Liver (tissue), 9 donors: Measurements from ENCODE around the gene COL4A4. TPM values are rescaled to one million over a fixed set of nuclear protein-coding genes. Genes with fewer than 3 reads are reported as not detected.

Experiments used
- DNase-seq: peaks from one replicate; pipeline ENCODE4 v3.0.0-alpha.2; 2017; ENCODE audit warnings: low spot score
- H3K27ac ChIP-seq, 2 donors: one replicate each; pipeline ENCODE4 v1.7.0; 2013; ENCODE audit warnings: inconsistent platforms in 2 of 2, low read length in 2 of 2, control low read depth in 1 of 2, low read depth in 1 of 2, mild to moderate bottlenecking in 1 of 2
- H3K27me3 ChIP-seq, 4 donors: one replicate each; pipeline versions ENCODE4 v1.6.1 to v1.7.0; 2013; ENCODE audit warnings: low read length in 3 of 4, inconsistent platforms in 1 of 4, mild to moderate bottlenecking in 1 of 4, moderate library complexity in 1 of 4; ENCODE audit not compliant: control insufficient read depth in 4 of 4, insufficient read depth in 4 of 4
- H3K36me3 ChIP-seq, 4 donors: one replicate each; pipeline versions ENCODE4 v1.6.1 to v1.7.0; 2013; ENCODE audit warnings: low read length in 3 of 4, mild to moderate bottlenecking in 3 of 4, low read depth in 1 of 4, moderate library complexity in 1 of 4; ENCODE audit not compliant: control insufficient read depth in 4 of 4, insufficient read depth in 3 of 4
- H3K4me1 ChIP-seq, 4 donors: one replicate each; pipeline versions ENCODE4 v1.6.1 to v1.7.0; 2013; ENCODE audit warnings: low read length in 3 of 4, mild to moderate bottlenecking in 3 of 4, moderate library complexity in 1 of 4; ENCODE audit not compliant: control insufficient read depth in 4 of 4, insufficient read depth in 4 of 4
- H3K4me3 ChIP-seq, 3 donors: one replicate each; pipeline versions ENCODE4 v1.6.1 to v1.7.0; 2013; ENCODE audit warnings: low read length in 3 of 3, control low read depth in 1 of 3, low read depth in 1 of 3, mild to moderate bottlenecking in 1 of 3
- H3K9ac ChIP-seq, 2 donors: one replicate each; pipeline ENCODE4 v1.7.0; 2013; ENCODE audit warnings: low read length in 2 of 2, mild to moderate bottlenecking in 2 of 2, moderate library complexity in 2 of 2, control low read depth in 1 of 2, low read depth in 1 of 2
- H3K9me3 ChIP-seq, 4 donors: one replicate each; pipeline versions ENCODE4 v1.6.1 to v1.7.0; 2013; ENCODE audit warnings: low read length in 3 of 4; ENCODE audit not compliant: control insufficient read depth in 4 of 4
- EGR1 ChIP-seq, 2 donors: IDR thresholded peaks; 2 replicates each; pipeline ENCODE4 v1.6.1; 2016 to 2018; ENCODE audit warnings: antibody characterized with exemption in 2 of 2, low read depth in 2 of 2
- FOXA2 ChIP-seq: IDR thresholded peaks from 2 replicates; pipeline ENCODE4 v1.6.1; 2016; ENCODE audit warnings: antibody characterized with exemption
- GABPA ChIP-seq, 2 donors: IDR thresholded peaks in 1 of 2; conservative IDR thresholded peaks in 1 of 2; 2 replicates each; pipeline ENCODE4 v1.6.1; 2016; ENCODE audit warnings: antibody characterized with exemption in 2 of 2, mild to moderate bottlenecking in 1 of 2, moderate library complexity in 1 of 2
- HNF4A ChIP-seq, 2 donors: conservative IDR thresholded peaks; 2 replicates each; pipeline ENCODE4 v1.6.1; 2016; ENCODE audit warnings: antibody characterized with exemption in 2 of 2, mild to moderate bottlenecking in 2 of 2
- HNF4G ChIP-seq: IDR thresholded peaks from 2 replicates; pipeline ENCODE4 v1.6.1; 2016; ENCODE audit warnings: antibody characterized with exemption
- JUND ChIP-seq, 2 donors: IDR thresholded peaks; 2 replicates each; pipeline ENCODE4 v1.6.1; 2016; ENCODE audit warnings: antibody characterized with exemption in 2 of 2
- NR2F2 ChIP-seq: IDR thresholded peaks from 2 replicates; pipeline ENCODE4 v1.6.1; 2016; ENCODE audit warnings: antibody characterized with exemption
- RAD21 ChIP-seq, 2 donors: IDR thresholded peaks; 2 replicates each; pipeline ENCODE4 v1.6.1; 2016; ENCODE audit warnings: antibody characterized with exemption in 2 of 2, mild to moderate bottlenecking in 2 of 2
- RXRA ChIP-seq, 2 donors: IDR thresholded peaks; 2 replicates each; pipeline ENCODE4 v1.6.1; 2017 to 2018; ENCODE audit warnings: antibody characterized with exemption in 2 of 2, mild to moderate bottlenecking in 1 of 2
- TAF1 ChIP-seq: conservative IDR thresholded peaks from 2 replicates; pipeline ENCODE4 v1.6.1; 2016; ENCODE audit warnings: antibody characterized with exemption, mild to moderate bottlenecking
- WGBS: extraction: QIAGEN DNeasy Blood & Tissue Kit; methylation state at CpG from one replicate; pipeline ENCODE4 v1.1.7; 2013; 5-methylcytosine and 5-hydroxymethylcytosine counted together
- polyA plus RNA-seq, 2 donors: library from polyadenylated mRNA; stranded (reverse) in 1 of 2; unstranded in 1 of 2; fragments of 200-250 nt in 1 of 2; fragments of >200 nt in 1 of 2; fragmentation: Nextera tagmentation in 1 of 2; extraction: Ambion mirVana in 1 of 2; gene quantifications; one replicate each; pipeline versions ENCODE4 v1.2.1 to v1.2.3, GENCODE V29; 2013 to 2015
- total RNA-seq, 2 donors: library from RNA; depleted of rRNA; stranded (reverse); fragments of >200 nt; gene quantifications; one replicate each; pipeline ENCODE4 v1.2.3, GENCODE V29; 2014
- TF ChIP-seq, protein P1 (sequence below): IDR thresholded peaks from 2 replicates; pipeline ENCODE4 v1.6.1; 2016; ENCODE audit warnings: antibody characterized with exemption
- TF ChIP-seq, protein P2 (sequence below): IDR thresholded peaks from 2 replicates; pipeline ENCODE4 v1.6.1; 2016; ENCODE audit warnings: antibody characterized with exemption
- TF ChIP-seq, protein P3 (sequence below): IDR thresholded peaks from 2 replicates; pipeline ENCODE4 v1.6.1; 2016; ENCODE audit warnings: antibody characterized with exemption
- donor health status: healthy.
- donor health status: healthy.
- donor health status: healthy.
- donor health status: healthy.
- donor health status: healthy.

Gene COL4A4
- total and polyA plus RNA-seq, 4 donors = 0.14 to 3.8 (median 0.82) TPM

DNA sequence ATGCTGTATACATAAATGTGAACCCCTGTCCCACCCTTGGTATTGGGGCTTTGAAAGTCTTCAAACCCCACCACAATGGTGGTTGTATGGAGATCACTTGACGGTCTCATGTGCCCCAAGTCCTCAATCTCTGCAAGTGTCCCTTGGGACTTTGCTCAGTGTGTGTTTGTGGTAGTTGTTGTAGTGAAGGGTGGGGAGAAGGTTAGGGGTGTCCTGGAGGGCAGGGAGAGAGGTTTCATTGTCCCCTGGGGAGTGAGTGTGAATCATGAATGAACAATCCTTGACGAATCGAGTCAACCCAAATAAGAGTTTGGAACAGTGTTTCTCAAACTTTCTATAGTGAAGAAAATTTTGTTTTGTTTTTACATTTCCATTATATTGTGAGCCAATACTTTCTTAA lies 28.5 kb upstream of the COL4A4 start:
- Histone ChIP-seq H3K9ac (no peak overlapping the region), H3K4me3 (no peak overlapping the region), H3K27ac (no peak overlapping the region), H3K4me1 (no peaks in the 10 kb centered on the region), H3K36me3 (no peaks in the 10 kb centered on the region), H3K27me3 (no peaks in the 10 kb centered on the region), H3K9me3 (no peaks in the 10 kb centered on the region)
- TF ChIP-seq RAD21 (IDR thresholded peaks at IDR 0.05) (no peak), NR2F2 (no peak), RXRA (IDR thresholded peaks at IDR 0.05) (no peak), EGR1 (IDR thresholded peaks at IDR 0.05; ENCODE audit: low read depth in 2 of 2) (no peak), TAF1 (no peak), JUND (IDR thresholded peaks at IDR 0.05) (no peak)
- TF ChIP-seq, protein P1, sequence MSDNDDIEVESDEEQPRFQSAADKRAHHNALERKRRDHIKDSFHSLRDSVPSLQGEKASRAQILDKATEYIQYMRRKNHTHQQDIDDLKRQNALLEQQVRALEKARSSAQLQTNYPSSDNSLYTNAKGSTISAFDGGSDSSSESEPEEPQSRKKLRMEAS = no peak
- 96% methylated on average over 3 of the region's 3 CpGs for WGBS
- DNase-seq = no peak

DNA sequence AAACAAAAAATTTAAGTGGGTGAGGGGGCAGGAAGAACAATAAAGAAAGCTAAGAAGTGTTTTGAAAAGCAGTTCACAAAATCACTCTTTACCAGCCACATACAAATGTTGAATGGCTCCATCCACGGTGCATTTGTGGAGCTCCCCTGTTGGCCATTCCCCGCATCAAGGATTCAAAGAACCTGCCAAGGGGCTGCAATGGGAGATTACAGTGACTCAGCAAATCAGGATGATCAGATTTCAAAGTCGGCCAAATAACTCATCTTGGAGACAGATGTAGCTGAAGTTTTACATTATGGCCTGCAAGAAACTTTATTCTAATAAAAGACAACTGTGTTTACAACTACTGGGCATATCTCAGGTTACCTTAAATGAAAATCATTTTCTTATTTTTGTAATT lies 27.4 kb upstream of the COL4A4 start:
- no peak for DNase-seq
- no peak overlapping the region for H3K9ac ChIP-seq
- H3K4me1 ChIP-seq = no peaks in the 10 kb centered on the region
- no peaks in the 10 kb centered on the region for H3K36me3 ChIP-seq
- no peak for TF ChIP-seq HNF4A (conservative IDR thresholded peaks at IDR 0.05)
- TF ChIP-seq, protein P2, sequence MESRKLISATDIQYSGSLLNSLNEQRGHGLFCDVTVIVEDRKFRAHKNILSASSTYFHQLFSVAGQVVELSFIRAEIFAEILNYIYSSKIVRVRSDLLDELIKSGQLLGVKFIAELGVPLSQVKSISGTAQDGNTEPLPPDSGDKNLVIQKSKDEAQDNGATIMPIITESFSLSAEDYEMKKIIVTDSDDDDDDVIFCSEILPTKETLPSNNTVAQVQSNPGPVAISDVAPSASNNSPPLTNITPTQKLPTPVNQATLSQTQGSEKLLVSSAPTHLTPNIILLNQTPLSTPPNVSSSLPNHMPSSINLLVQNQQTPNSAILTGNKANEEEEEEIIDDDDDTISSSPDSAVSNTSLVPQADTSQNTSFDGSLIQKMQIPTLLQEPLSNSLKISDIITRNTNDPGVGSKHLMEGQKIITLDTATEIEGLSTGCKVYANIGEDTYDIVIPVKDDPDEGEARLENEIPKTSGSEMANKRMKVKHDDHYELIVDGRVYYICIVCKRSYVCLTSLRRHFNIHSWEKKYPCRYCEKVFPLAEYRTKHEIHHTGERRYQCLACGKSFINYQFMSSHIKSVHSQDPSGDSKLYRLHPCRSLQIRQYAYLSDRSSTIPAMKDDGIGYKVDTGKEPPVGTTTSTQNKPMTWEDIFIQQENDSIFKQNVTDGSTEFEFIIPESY = no peak
- no peak overlapping the region for H3K27ac ChIP-seq
- H3K9me3 ChIP-seq = no peaks in the 10 kb centered on the region
- no peaks in the 10 kb centered on the region for H3K27me3 ChIP-seq
- H3K4me3 ChIP-seq = no peak overlapping the region
- WGBS = 80% methylated on average over 3 of the region's 3 CpGs

DNA sequence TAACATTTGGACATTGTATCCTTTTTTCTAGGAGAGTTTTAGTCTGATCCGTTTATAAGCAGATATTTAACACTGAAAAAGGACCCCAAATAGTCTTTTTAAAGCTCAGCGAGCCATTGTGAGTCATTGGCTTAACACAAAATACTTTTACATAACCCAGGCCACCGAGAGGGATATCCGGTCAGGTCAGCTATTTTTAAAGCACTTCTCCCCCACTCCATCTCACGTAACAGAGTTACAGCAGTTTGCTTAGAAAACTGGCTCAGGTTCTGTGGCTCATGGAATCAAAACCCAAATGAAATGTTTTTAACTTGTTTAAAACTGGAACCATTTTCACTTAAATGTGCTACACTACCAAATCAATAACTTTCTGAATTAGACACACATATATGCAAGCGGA lies 24.3 kb upstream of the COL4A4 start:
- H3K9ac ChIP-seq = no peak overlapping the region
- no peaks in the 10 kb centered on the region for H3K27me3 ChIP-seq
- peaks cover 1 to 12% (median 10%) of the 10 kb centered on the region in 4 donors for H3K4me1 ChIP-seq
- no peak for DNase-seq
- WGBS = 63% methylated on average over 6 of the region's 6 CpGs
- H3K27ac ChIP-seq = no peak overlapping the region
- H3K9me3 ChIP-seq = no peaks in the 10 kb centered on the region
- no peak overlapping the region for H3K4me3 ChIP-seq
- no peaks in the 10 kb centered on the region for H3K36me3 ChIP-seq
- TF ChIP-seq GABPA (IDR thresholded peaks at IDR 0.05 in 1 of 2, conservative IDR thresholded peaks at IDR 0.05 in 1 of 2) (peak in 1 of 2 donors; percentile 26), FOXA2 (no peak), RXRA (IDR thresholded peaks at IDR 0.05) (no peak), JUND (IDR thresholded peaks at IDR 0.05) (peak in 1 of 2 donors; percentile 36), HNF4G (no peak), NR2F2 (peak; percentile 14), RAD21 (IDR thresholded peaks at IDR 0.05) (peak in 1 of 2 donors; percentile 7)
- TF ChIP-seq, protein P1 = no peak
- TF ChIP-seq, protein P3, sequence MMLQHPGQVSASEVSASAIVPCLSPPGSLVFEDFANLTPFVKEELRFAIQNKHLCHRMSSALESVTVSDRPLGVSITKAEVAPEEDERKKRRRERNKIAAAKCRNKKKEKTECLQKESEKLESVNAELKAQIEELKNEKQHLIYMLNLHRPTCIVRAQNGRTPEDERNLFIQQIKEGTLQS = no peak
